Caco-2 (cell line): ENCODE results near the gene FOXP4. TPM values are rescaled to one million over a fixed set of nuclear protein-coding genes. Genes with fewer than 3 reads are reported as not detected.

ENCODE experiments used
- BruUV-seq: library from RNA; stranded (reverse); fragments of 400-500 nt; replicated peaks from 2 replicates; lab custom pipeline; 2021; lab: Mats Ljungman, UMichigan
- CTCF ChIA-PET: fragments of 300-600 bp; sonication (Branson Sonifier 250); formaldehyde crosslinking; loops from one replicate; lab custom pipeline; 2022; ENCODE audit warnings: antibody characterized with exemption; lab: Charles Lee
- POLR2A ChIA-PET: fragments of 300-600 bp; sonication (Branson Sonifier 250); formaldehyde crosslinking; loops from one replicate; lab custom pipeline; 2022; ENCODE audit warnings: antibody characterized with exemption; lab: Charles Lee
- DNase-seq, 2 experiments: peaks; one replicate each; pipeline versions ENCODE4 v3.0.0 to v3.0.0-alpha.2; 2020 to 2022
- H3K27me3 ChIP-seq: replicated peaks from 2 replicates; pipeline ENCODE4 v1.6.0; 2011; ENCODE audit warnings: low read length; ENCODE audit not compliant: control insufficient read depth, insufficient read depth
- H3K36me3 ChIP-seq: 2 replicates; pipeline ENCODE4 v1.5.1; 2011; ENCODE audit warnings: low read length; ENCODE audit not compliant: control insufficient read depth, insufficient read depth
- H3K4me1 ChIP-seq: fragments of 250-450 bp; sonication (Bioruptor Pico); 2 replicates; pipeline ENCODE4 v1.5.1; 2020; ENCODE audit warnings: mild to moderate bottlenecking
- H3K4me3 ChIP-seq: 2 replicates; pipeline ENCODE4 v1.5.1; 2011; ENCODE audit warnings: low read depth, mild to moderate bottlenecking, control low read depth, low read length
- H3K9me3 ChIP-seq: fragments of 250-450 bp; sonication (Bioruptor Pico); 2 replicates; pipeline ENCODE4 v1.5.1; 2020; ENCODE audit warnings: mild to moderate bottlenecking, moderate library complexity
- H3K27ac Mint-ChIP-seq: one replicate; pipeline ENCODE4 v1.8.0; 2022; ENCODE audit warnings: mixed read lengths; ENCODE audit not compliant: unreplicated experiment
- H3K27me3 Mint-ChIP-seq: one replicate; pipeline ENCODE4 v1.8.0; 2022; ENCODE audit warnings: mixed read lengths; ENCODE audit not compliant: insufficient read depth, unreplicated experiment
- H3K36me3 Mint-ChIP-seq: one replicate; pipeline ENCODE4 v1.8.0; 2022; ENCODE audit warnings: mild to moderate bottlenecking, mixed read lengths; ENCODE audit not compliant: insufficient read depth, unreplicated experiment
- H3K4me1 Mint-ChIP-seq: one replicate; pipeline ENCODE4 v1.8.0; 2022; ENCODE audit warnings: low read depth, mixed read lengths; ENCODE audit not compliant: unreplicated experiment
- H3K4me3 Mint-ChIP-seq: one replicate; pipeline ENCODE4 v1.8.0; 2022; ENCODE audit warnings: mild to moderate bottlenecking, moderate library complexity, mixed read lengths; ENCODE audit not compliant: unreplicated experiment
- H3K9me3 Mint-ChIP-seq: one replicate; pipeline ENCODE4 v1.8.0; 2022; ENCODE audit warnings: mixed read lengths; ENCODE audit not compliant: unreplicated experiment
- CTCF ChIP-seq, 2 experiments: fragments of 200-600 bp in 1 of 2; IDR thresholded peaks; 1 replicate in 1 of 2; 2 replicates in 1 of 2; pipeline versions ENCODE4 v1.5.1 to v1.8.0; 2011 to 2022; ENCODE audit warnings: antibody characterized with exemption in 1 of 2, control low read depth in 1 of 2, inconsistent platforms in 1 of 2, low read depth in 1 of 2, low read length in 1 of 2, mild to moderate bottlenecking in 1 of 2, moderate library complexity in 1 of 2; ENCODE audit not compliant: insufficient read depth in 1 of 2, severe bottlenecking in 1 of 2, unreplicated experiment in 1 of 2
- intact Hi-C: fragments of 100-400 bp; cut with micrococcal nuclease; formaldehyde crosslinking; loops from one replicate; pipeline ENCODE4 v1.10.0; 2022; ENCODE audit not compliant: unreplicated experiment
- total RNA-seq: library from RNA; stranded (reverse); gene quantifications from 2 replicates; pipeline ENCODE4 v1.2.3, GENCODE V29; 2022

Gene FOXP4
- total RNA-seq, 1 experiment from 2014 or later: 117 TPM

GRCh38 chr6:41553405-41553999 is 7.3 kb downstream of the FOXP4 start:
- intact Hi-C loops: no loop called here
- no peak for TF ChIP-seq CTCF (IDR thresholded peaks at IDR 0.05; ENCODE audit: insufficient read depth in 1 of 2, low read depth in 1 of 2, low read length in 1 of 2, severe bottlenecking in 1 of 2, unreplicated experiment in 1 of 2)
- Mint-ChIP-seq H3K4me3 (no peak overlapping the region), H3K27ac (no peak overlapping the region), H3K36me3 (peaks cover 72% of the 10 kb centered on the region), H3K27me3 (no peaks in the 10 kb centered on the region), H3K9me3 (no peaks in the 10 kb centered on the region), H3K4me1 (peaks cover 32% of the 10 kb centered on the region)
- BruUV-seq: no TSS peak
- ChIA-PET CTCF (interaction anchor here (0.7 kb wide), 1 partner anchor 884 kb away, joined by 8 read pairs; no protein-coding TSS in a partner anchor), POLR2A (no interaction called here)
- no peaks in the 10 kb centered on the region for H3K9me3 ChIP-seq
- no peak for DNase-seq
- H3K36me3 ChIP-seq: peaks cover 7% of the 10 kb centered on the region
- H3K4me3 ChIP-seq: no peak overlapping the region
- peaks cover 23% of the 10 kb centered on the region for H3K4me1 ChIP-seq
- H3K27me3 ChIP-seq: no peaks in the 10 kb centered on the region

- Histone ChIP-seq H3K27me3 (no peaks in the 10 kb centered on the region), H3K4me3 (no peak overlapping the region), H3K4me1 (peaks cover 8% of the 10 kb centered on the region; the same call in 1 of the 2 replicates), H3K9me3 (no peaks in the 10 kb centered on the region), H3K36me3 (peaks cover 5% of the 10 kb centered on the region)
- intact Hi-C loops: no loop called here
- BruUV-seq: no TSS peak
- no peaks in the 10 kb centered on the region for H3K9me3 Mint-ChIP-seq
- no peak for DNase-seq
- H3K4me1 Mint-ChIP-seq: peaks cover 24% of the 10 kb centered on the region
- ChIA-PET CTCF (no interaction called here), POLR2A (no interaction called here)
- no peak overlapping the region for H3K27ac Mint-ChIP-seq
- no peak overlapping the region for H3K4me3 Mint-ChIP-seq
- no peaks in the 10 kb centered on the region for H3K27me3 Mint-ChIP-seq
- TF ChIP-seq CTCF (IDR thresholded peaks at IDR 0.05; ENCODE audit: insufficient read depth in 1 of 2, low read depth in 1 of 2, low read length in 1 of 2, severe bottlenecking in 1 of 2, unreplicated experiment in 1 of 2): no peak
- peaks cover 60% of the 10 kb centered on the region for H3K36me3 Mint-ChIP-seq
Observed at GRCh38 chr6:41555326-41556300, 9.4 kb downstream of the FOXP4 start.

- Mint-ChIP-seq H3K27me3 (no peaks in the 10 kb centered on the region), H3K4me3 (no peak overlapping the region), H3K9me3 (no peaks in the 10 kb centered on the region), H3K36me3 (peaks cover 51% of the 10 kb centered on the region), H3K4me1 (peaks cover 23% of the 10 kb centered on the region), H3K27ac (no peak overlapping the region)
- Histone ChIP-seq H3K4me1 (peaks cover 8% of the 10 kb centered on the region; the same call in 1 of the 2 replicates), H3K36me3 (peaks cover 2% of the 10 kb centered on the region), H3K9me3 (no peaks in the 10 kb centered on the region), H3K27me3 (no peaks in the 10 kb centered on the region), H3K4me3 (no peak overlapping the region)
- no TSS peak for BruUV-seq
- POLR2A ChIA-PET: no interaction called here
- no peak for DNase-seq
- no peak for TF ChIP-seq CTCF (IDR thresholded peaks at IDR 0.05; ENCODE audit: insufficient read depth in 1 of 2, low read depth in 1 of 2, low read length in 1 of 2, severe bottlenecking in 1 of 2, unreplicated experiment in 1 of 2)
- intact Hi-C loops: no loop called here
- CTCF ChIA-PET: interaction anchor here (1.0 kb wide), 1 partner anchor 37 kb away, joined by 3 read pairs; no protein-coding TSS in a partner anchor
Observed at GRCh38 chr6:41557335-41557734, 11.2 kb downstream of the FOXP4 start.
